ENCODE measurements around the gene HOXD9. TPM values are rescaled to one million over a fixed set of nuclear protein-coding genes. Genes with fewer than 3 reads are reported as not detected.

The HOXD9 gene
- total RNA-seq, 1 experiment from 2014 or later = not detected

GRCh38 chr2:176103194-176103593, 19.3 kb upstream of the HOXD9 start:
- Histone ChIP-seq H3K36me3 (ENCODE audit: low read depth, low read length) (no peaks in the 10 kb centered on the region), H4K20me1 (ENCODE audit: low read length) (no peaks in the 10 kb centered on the region), H3K27me3 (ENCODE audit: low read length) (peaks cover 15% of the 10 kb centered on the region), H3K4me3 (ENCODE audit: low read length) (no peak overlapping the region), H3K4me1 (ENCODE audit: insufficient read depth, low read length) (peaks cover 10% of the 10 kb centered on the region), H2AFZ (ENCODE audit: low read length) (no peak overlapping the region), H3K9me3 (ENCODE audit: low read length) (no peaks in the 10 kb centered on the region), H3F3A (ENCODE audit: low read length, unreplicated experiment) (no peaks in the 10 kb centered on the region), H3K79me2 (ENCODE audit: low read length) (no peaks in the 10 kb centered on the region), H3K4me2 (ENCODE audit: low read length) (no peak overlapping the region), H3K9me2 (replicated peaks; ENCODE audit: low read length) (no peaks in the 10 kb centered on the region), H3K27ac (ENCODE audit: low read length) (no peak overlapping the region), H3K9ac (ENCODE audit: low read length) (no peak overlapping the region)
- ChIA-PET CTCF (no interaction called here), POLR2A (ENCODE audit: unreplicated experiment) (no interaction called here)
- BruUV-seq (replicated peaks) = no TSS peak
- TF ChIP-seq EZH2phosphoT487 (IDR thresholded peaks at IDR 0.05; ENCODE audit: borderline replicate concordance, low read length) = no peak
- no peak for TF ChIP-seq CTCF (conservative IDR thresholded peaks at IDR 0.05; ENCODE audit: low read depth, low read length)
- no peak for TF ChIP-seq EZH2 (IDR thresholded peaks at IDR 0.05; ENCODE audit: low read length, unreplicated experiment)
- ATAC-seq (no peak), DNase-seq (no peak)
- intact Hi-C loops (cut with micrococcal nuclease) = no loop called here

- Histone ChIP-seq H2AFZ (ENCODE audit: low read length) (no peak overlapping the region), H3K9me3 (ENCODE audit: low read length) (no peaks in the 10 kb centered on the region), H3F3A (ENCODE audit: low read length, unreplicated experiment) (no peaks in the 10 kb centered on the region), H3K4me2 (ENCODE audit: low read length) (peak overlapping the region; percentile 56), H3K79me2 (ENCODE audit: low read length) (no peaks in the 10 kb centered on the region), H3K36me3 (ENCODE audit: low read depth, low read length) (no peaks in the 10 kb centered on the region), H4K20me1 (ENCODE audit: low read length) (no peaks in the 10 kb centered on the region), H3K4me1 (ENCODE audit: insufficient read depth, low read length) (peaks cover 10% of the 10 kb centered on the region), H3K27ac (ENCODE audit: low read length) (no peak overlapping the region), H3K27me3 (ENCODE audit: low read length) (peaks cover 15% of the 10 kb centered on the region), H3K9ac (ENCODE audit: low read length) (no peak overlapping the region), H3K9me2 (replicated peaks; ENCODE audit: low read length) (no peaks in the 10 kb centered on the region), H3K4me3 (ENCODE audit: low read length) (no peak overlapping the region)
- TF ChIP-seq CTCF (conservative IDR thresholded peaks at IDR 0.05; ENCODE audit: low read depth, low read length) = no peak
- no peak for TF ChIP-seq EZH2 (IDR thresholded peaks at IDR 0.05; ENCODE audit: low read length, unreplicated experiment)
- no peak for TF ChIP-seq EZH2phosphoT487 (IDR thresholded peaks at IDR 0.05; ENCODE audit: borderline replicate concordance, low read length)
- DNase-seq (no peak), ATAC-seq (no peak)
- BruUV-seq (replicated peaks) = no TSS peak
- CTCF ChIA-PET = no interaction called here
- intact Hi-C loops (cut with micrococcal nuclease) = no loop called here
- POLR2A ChIA-PET (ENCODE audit: unreplicated experiment) = no interaction called here
Observed at GRCh38 chr2:176103742-176104315, 18.7 kb upstream of the HOXD9 start.

GRCh38 chr2:176104316-176105077, 18.0 kb upstream of the HOXD9 start:
- intact Hi-C loops (cut with micrococcal nuclease) = no loop called here
- ChIA-PET CTCF (no interaction called here), POLR2A (ENCODE audit: unreplicated experiment) (no interaction called here)
- Histone ChIP-seq H3K9me3 (ENCODE audit: low read length) (no peaks in the 10 kb centered on the region), H4K20me1 (ENCODE audit: low read length) (no peaks in the 10 kb centered on the region), H3K4me2 (ENCODE audit: low read length) (peak overlapping the region; percentile 56), H3K4me1 (ENCODE audit: insufficient read depth, low read length) (peaks cover 10% of the 10 kb centered on the region), H3K9ac (ENCODE audit: low read length) (no peak overlapping the region), H3K27ac (ENCODE audit: low read length) (no peak overlapping the region), H3F3A (ENCODE audit: low read length, unreplicated experiment) (no peaks in the 10 kb centered on the region), H3K27me3 (ENCODE audit: low read length) (peaks cover 15% of the 10 kb centered on the region), H3K9me2 (replicated peaks; ENCODE audit: low read length) (no peaks in the 10 kb centered on the region), H3K36me3 (ENCODE audit: low read depth, low read length) (no peaks in the 10 kb centered on the region), H2AFZ (ENCODE audit: low read length) (no peak overlapping the region), H3K79me2 (ENCODE audit: low read length) (no peaks in the 10 kb centered on the region), H3K4me3 (ENCODE audit: low read length) (no peak overlapping the region)
- DNase-seq = peak; percentile 59
- peak; percentile 65 for ATAC-seq
- TF ChIP-seq EZH2phosphoT487 (IDR thresholded peaks at IDR 0.05; ENCODE audit: borderline replicate concordance, low read length) (no peak), EZH2 (IDR thresholded peaks at IDR 0.05; ENCODE audit: low read length, unreplicated experiment) (no peak), CTCF (conservative IDR thresholded peaks at IDR 0.05; ENCODE audit: low read depth, low read length) (no peak)
- no TSS peak for BruUV-seq (replicated peaks)

All from PC-3 (cell line).